ENCODE measurements around the gene SELENON. TPM values are rescaled to one million over a fixed set of nuclear protein-coding genes. Genes with fewer than 3 reads are reported as not detected.

The SELENON gene
- total and polyA plus RNA-seq, 2 of the 13 experiments (the other 11 are each of a cell fraction or from before 2014, with no cell fraction given): 3.8 to 8.0 TPM

GRCh38 chr1:25825605-25826004, 25.6 kb downstream of the SELENON start:
- peaks cover 30% of the 10 kb centered on the region for H3K4me1 ChIP-seq (ENCODE audit: insufficient read depth, low read length)
- in situ Hi-C loops (cut with HindIII; ENCODE audit: extremely low pct_ligation_motif_present, low pct_unique_long_range_greater_than_20kb): loop anchor here (10.0 kb wide), 1 partner anchor 169 kb away; the partner anchor contains the start of gene PAFAH2
- FAIRE-seq: no peak
- H2AFZ ChIP-seq (ENCODE audit: low read length): no peak overlapping the region
- H3K9ac ChIP-seq (ENCODE audit: insufficient read depth, low read depth, low read length): no peak overlapping the region
- ATAC-seq: no peak
- POLR2A ChIA-PET: no interaction called here
- H3K4me3 ChIP-seq (replicated peaks in 1 of 3; ENCODE audit: insufficient read depth in 1 of 3, low read depth in 2 of 3, low read length in 3 of 3): no peak overlapping the region
- H3K4me2 ChIP-seq (ENCODE audit: low read depth, low read length): no peak overlapping the region
- no TSS peak for BruUV-seq (replicated peaks)
- CTCF ChIA-PET (ENCODE audit: low intra/inter-chr PET ratio, low total read pairs): no interaction called here
- peak; percentile 58 for DNase-seq (ENCODE audit: low spot score)
- H3K27ac ChIP-seq (ENCODE audit: extremely low read length, insufficient read depth, low read length): peak overlapping the region; percentile 19
- H3K27me3 ChIP-seq (ENCODE audit: control insufficient read depth in 1 of 2, insufficient read depth in 2 of 2, low read length in 2 of 2): no peaks in the 10 kb centered on the region
- WGBS (ENCODE audit: low lambda C conversion rate): 79% methylated on average over 2 of the region's 2 CpGs
- H3K79me2 ChIP-seq (ENCODE audit: insufficient read depth, low read length): peaks cover 22% of the 10 kb centered on the region
- peaks cover 18 to 51% of the 10 kb centered on the region in 2 experiments for H3K36me3 ChIP-seq (replicated peaks in 1 of 2; ENCODE audit: control insufficient read depth in 1 of 2, insufficient read depth in 2 of 2, low read length in 2 of 2)
- peaks cover 8% of the 10 kb centered on the region for H4K20me1 ChIP-seq (ENCODE audit: insufficient read depth, low read length)
- no peaks in the 10 kb centered on the region for H3K9me3 ChIP-seq (ENCODE audit: low read length)
- intact Hi-C loops (cut with micrococcal nuclease; ENCODE audit: unreplicated experiment): no loop called here
- TF ChIP-seq STAG1 (CRISPR knock-in tag; IDR thresholded peaks at IDR 0.05) (0 out of 2 replicates have a peak, but pooled peaks have one; percentile 13), ZNF17 (CRISPR knock-in tag; IDR thresholded peaks at IDR 0.05) (no peak), MAFG (CRISPR knock-in tag; IDR thresholded peaks at IDR 0.05) (no peak), FOXK1 (CRISPR knock-in tag; IDR thresholded peaks at IDR 0.05; ENCODE audit: borderline replicate concordance, low read depth) (0 out of 2 replicates have a peak, but pooled peaks have one; percentile 8), CTCF (CRISPR knock-in tag; IDR thresholded peaks at IDR 0.05) (peak; percentile 32; the same call in 1 of the 2 replicates), PREB (CRISPR knock-in tag; IDR thresholded peaks at IDR 0.05) (no peak), PTBP1 (IDR thresholded peaks at IDR 0.05; ENCODE audit: low read depth, low read length, poor library complexity, severe bottlenecking) (no peak), HMG20A (CRISPR knock-in tag; IDR thresholded peaks at IDR 0.05; ENCODE audit: borderline replicate concordance) (peak; percentile 48; the same call in 1 of the 2 replicates), TMF1 (CRISPR knock-in tag; IDR thresholded peaks at IDR 0.05; ENCODE audit: low read depth) (no peak), GFI1 (CRISPR knock-in tag; IDR thresholded peaks at IDR 0.05; ENCODE audit: borderline replicate concordance) (no peak), ZNF510 (CRISPR knock-in tag; IDR thresholded peaks at IDR 0.05; ENCODE audit: low read depth) (no peak), ZSCAN29 (CRISPR knock-in tag; conservative IDR thresholded peaks at IDR 0.05) (no peak), ZBTB33 (CRISPR knock-in tag; IDR thresholded peaks at IDR 0.05) (no peak), SIX4 (CRISPR knock-in tag; IDR thresholded peaks at IDR 0.05) (no peak), NFE2L2 (IDR thresholded peaks at IDR 0.05; ENCODE audit: low read length) (peak; percentile 61; the same call in 1 of the 2 replicates), E2F1 (CRISPR knock-in tag; IDR thresholded peaks at IDR 0.05) (no peak), ZKSCAN8 (CRISPR knock-in tag; IDR thresholded peaks at IDR 0.05; ENCODE audit: borderline replicate concordance) (no peak), ZSCAN12 (CRISPR knock-in tag; IDR thresholded peaks at IDR 0.05) (no peak)
